Astrocyte of the cerebellum (primary cell): ENCODE measurements around the gene HGS.
A peak's percentile ranks its signal among the peaks of the same experiment; 100 is the strongest.

Experiments
- DNase-seq: peaks from one replicate; pipeline ENCODE4 v3.0.0-alpha.2; 2011; ENCODE audit warnings: low read depth
- H3K4me3 ChIP-seq: 2 replicates; pipeline ENCODE4 v1.5.1; 2011; ENCODE audit warnings: mild to moderate bottlenecking, low read depth, low read length, moderate library complexity
- in situ Hi-C: cut with HindIII; loops from 2 replicates; pipeline ENCODE4 v1.10.0; 2017; ENCODE audit warnings: low sequenced_read_pairs
- TF ChIP-seq, protein P1 (sequence below): IDR thresholded peaks from 2 replicates; pipeline ENCODE4 v1.5.1; 2012; ENCODE audit warnings: low read length, low read depth, moderate library complexity, mild to moderate bottlenecking; ENCODE audit errors: missing control alignments

Gene HGS

DNA sequence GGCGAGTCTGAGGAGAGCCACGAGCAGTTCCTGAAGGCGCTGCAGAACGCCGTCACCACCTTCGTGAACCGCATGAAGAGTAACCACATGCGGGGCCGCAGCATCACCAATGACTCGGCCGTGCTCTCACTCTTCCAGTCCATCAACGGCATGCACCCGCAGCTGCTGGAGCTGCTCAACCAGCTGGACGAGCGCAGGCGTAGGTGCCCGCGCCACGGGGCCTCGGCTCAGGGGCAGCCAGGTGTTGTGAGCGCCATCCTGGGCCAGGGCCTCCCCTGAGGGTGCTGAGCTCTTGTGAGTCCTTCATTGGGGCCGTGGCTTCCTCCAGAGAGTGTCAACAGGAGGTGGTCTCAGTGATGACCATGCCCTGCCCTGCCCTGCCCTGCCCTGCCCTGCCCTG, 12.0 kb downstream of the HGS start:
- DNase-seq: no peak
- H3K4me3 ChIP-seq: no peak overlapping the region
- in situ Hi-C loops: no loop called here
- TF ChIP-seq, protein P1, sequence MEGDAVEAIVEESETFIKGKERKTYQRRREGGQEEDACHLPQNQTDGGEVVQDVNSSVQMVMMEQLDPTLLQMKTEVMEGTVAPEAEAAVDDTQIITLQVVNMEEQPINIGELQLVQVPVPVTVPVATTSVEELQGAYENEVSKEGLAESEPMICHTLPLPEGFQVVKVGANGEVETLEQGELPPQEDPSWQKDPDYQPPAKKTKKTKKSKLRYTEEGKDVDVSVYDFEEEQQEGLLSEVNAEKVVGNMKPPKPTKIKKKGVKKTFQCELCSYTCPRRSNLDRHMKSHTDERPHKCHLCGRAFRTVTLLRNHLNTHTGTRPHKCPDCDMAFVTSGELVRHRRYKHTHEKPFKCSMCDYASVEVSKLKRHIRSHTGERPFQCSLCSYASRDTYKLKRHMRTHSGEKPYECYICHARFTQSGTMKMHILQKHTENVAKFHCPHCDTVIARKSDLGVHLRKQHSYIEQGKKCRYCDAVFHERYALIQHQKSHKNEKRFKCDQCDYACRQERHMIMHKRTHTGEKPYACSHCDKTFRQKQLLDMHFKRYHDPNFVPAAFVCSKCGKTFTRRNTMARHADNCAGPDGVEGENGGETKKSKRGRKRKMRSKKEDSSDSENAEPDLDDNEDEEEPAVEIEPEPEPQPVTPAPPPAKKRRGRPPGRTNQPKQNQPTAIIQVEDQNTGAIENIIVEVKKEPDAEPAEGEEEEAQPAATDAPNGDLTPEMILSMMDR: no peak

DNA sequence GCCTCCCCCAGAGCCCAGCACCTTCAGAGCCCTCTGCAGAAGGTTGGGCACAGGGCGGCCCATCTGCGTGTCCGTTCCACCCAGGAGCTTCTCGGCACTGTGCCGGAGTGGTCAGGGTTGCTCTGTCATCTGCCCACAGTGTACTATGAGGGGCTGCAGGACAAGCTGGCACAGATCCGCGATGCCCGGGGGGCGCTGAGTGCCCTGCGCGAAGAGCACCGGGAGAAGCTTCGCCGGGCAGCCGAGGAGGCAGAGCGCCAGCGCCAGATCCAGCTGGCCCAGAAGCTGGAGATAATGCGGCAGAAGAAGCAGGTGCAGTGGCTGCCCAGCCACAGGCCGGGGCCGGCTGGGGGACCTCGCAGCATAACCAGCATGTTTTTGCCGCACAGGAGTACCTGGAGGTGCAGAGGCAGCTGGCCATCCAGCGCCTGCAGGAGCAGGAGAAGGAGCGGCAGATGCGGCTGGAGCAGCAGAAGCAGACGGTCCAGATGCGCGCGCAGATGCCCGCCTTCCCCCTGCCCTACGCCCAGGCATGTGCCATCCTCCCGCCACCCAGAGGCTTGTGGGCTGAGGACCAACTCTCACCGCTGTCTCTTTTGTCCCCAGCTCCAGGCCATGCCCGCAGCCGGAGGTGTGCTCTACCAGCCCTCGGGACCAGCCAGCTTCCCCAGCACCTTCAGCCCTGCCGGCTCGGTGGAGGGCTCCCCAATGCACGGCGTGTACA, 12.6 kb downstream of the HGS start:
- no peak for DNase-seq
- in situ Hi-C loops: no loop called here
- TF ChIP-seq, protein P1: no peak
- no peak overlapping the region for H3K4me3 ChIP-seq

DNA sequence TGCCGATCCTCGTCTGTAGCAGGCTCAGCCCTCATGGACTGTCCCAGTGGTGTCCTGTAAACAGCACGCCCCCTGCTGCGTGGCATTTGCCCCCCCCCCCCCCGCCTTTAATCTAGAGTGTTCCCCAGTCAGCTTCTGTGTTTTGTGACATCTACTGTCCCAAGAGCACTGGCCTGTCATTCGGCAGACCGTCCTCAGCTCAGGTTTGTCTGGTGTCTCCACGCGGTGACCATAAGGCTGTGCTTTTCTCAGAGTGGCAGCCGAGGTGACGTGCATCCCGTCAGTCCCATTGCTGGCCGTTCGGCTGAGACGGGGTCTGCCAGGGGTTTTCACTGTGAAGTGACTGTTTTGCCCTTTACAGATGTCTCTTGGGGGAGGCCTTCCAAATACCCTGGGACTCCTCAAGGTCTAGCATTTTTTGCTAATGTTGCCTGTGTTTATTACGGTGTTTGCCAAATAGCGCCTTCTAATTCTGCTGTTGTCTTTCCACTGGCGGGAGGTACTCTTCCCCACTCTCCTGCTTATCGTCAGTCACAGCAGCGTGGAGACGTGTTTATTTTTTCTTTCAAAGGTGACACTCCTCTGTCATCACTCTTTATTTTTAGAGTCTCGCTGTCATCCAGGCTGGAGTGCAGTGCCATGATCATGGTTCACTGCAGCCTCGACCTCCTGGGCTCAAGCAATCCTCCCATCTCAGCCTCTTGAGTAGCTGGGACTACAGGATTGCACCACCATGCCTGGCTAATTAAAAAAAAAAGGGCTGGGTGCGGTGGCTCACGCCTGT, 13.6 kb downstream of the HGS start:
- in situ Hi-C loops: no loop called here
- TF ChIP-seq, protein P1: no peak
- no peak for DNase-seq
- H3K4me3 ChIP-seq: no peak overlapping the region

DNA sequence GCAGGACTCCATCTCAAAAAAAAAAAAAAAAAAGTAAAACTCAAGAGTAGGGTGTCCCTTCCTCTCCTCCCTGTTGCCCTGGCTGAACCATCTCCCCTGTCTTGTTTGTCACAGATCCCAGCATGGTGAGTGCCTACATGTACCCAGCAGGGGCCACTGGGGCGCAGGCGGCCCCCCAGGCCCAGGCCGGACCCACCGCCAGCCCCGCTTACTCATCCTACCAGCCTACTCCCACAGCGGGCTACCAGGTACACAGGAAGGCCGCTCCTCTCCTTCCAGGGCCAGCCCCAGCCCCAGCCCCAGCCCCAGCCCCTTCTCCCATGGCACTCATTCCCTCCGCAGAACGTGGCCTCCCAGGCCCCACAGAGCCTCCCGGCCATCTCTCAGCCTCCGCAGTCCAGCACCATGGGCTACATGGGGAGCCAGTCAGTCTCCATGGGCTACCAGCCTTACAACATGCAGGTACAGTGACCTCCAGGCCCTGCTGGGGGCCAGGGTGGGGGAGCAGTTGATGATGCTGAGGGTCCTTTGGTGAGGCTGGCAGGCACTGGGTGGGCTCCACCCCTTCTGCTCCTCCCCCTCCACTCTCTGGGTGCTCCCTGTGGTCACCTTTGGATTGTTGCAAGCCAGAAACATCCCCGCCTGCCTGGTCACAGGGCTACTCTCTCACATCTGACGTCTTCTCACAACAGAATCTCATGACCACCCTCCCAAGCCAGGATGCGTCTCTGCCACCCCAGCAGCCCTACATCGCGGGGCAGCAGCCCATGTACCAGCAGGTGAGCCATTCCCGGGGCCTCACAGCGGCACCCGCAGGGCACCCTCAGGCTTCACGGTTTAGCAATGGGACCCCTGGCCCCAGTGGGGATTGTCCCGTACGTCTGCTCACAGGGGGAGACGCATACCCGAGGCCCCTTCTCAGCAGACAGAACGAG, 16.8 kb downstream of the HGS start:
- no peak overlapping the region for H3K4me3 ChIP-seq
- TF ChIP-seq, protein P1: no peak
- DNase-seq: no peak
- in situ Hi-C loops: no loop called here

DNA sequence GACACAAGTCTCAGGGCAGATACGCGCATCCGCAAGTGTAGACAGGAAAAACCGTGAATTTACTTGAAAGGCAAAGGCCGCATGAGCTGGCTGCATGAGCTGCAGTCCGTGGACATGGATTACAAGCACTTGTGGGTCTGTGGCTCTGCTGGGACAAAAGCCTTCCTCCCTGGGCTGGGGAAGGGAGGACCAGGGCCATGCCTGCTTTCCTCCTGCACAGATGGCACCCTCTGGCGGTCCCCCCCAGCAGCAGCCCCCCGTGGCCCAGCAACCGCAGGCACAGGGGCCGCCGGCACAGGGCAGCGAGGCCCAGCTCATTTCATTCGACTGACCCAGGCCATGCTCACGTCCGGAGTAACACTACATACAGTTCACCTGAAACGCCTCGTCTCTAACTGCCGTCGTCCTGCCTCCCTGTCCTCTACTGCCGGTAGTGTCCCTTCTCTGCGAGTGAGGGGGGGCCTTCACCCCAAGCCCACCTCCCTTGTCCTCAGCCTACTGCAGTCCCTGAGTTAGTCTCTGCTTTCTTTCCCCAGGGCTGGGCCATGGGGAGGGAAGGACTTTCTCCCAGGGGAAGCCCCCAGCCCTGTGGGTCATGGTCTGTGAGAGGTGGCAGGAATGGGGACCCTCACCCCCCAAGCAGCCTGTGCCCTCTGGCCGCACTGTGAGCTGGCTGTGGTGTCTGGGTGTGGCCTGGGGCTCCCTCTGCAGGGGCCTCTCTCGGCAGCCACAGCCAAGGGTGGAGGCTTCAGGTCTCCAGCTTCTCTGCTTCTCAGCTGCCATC, 17.7 kb downstream of the HGS start:
- TF ChIP-seq, protein P1: no peak
- DNase-seq: no peak
- H3K4me3 ChIP-seq: peak overlapping the region; percentile 89
- in situ Hi-C loops: no loop called here
